A549 (cell line): Measurements from ENCODE around the gene MAX. TPM values are rescaled to one million over a fixed set of nuclear protein-coding genes. Genes with fewer than 3 reads are reported as not detected.

Experiments
- ATAC-seq, 2 experiments: fragments of 200-7000 bp in 1 of 2; fragments of >200 bp in 1 of 2; cut with Nextera tagmentation in 1 of 2; cut with Tn5 transposase in 1 of 2; 3 replicates each; pipeline versions ENCODE4 v1.8.0 to v1.9.1; 2018 to 2020; ENCODE audit warnings: mild to moderate bottlenecking in 1 of 2, moderate library complexity in 1 of 2
- CTCF ChIA-PET: fragments of 300-600 bp; sonication (Branson Sonifier 250); formaldehyde crosslinking; extraction: SDS; loops from one replicate; lab custom pipeline; 2021; ENCODE audit warnings: antibody characterized with exemption, inconsistent platforms; lab: Yijun Ruan, JAX
- POLR2A ChIA-PET: fragments of 350-600 bp; formaldehyde crosslinking; extraction: SDS; loops from one replicate; lab custom pipeline; 2021; ENCODE audit warnings: antibody characterized with exemption, inconsistent platforms; lab: Yijun Ruan, JAX
- DNase-seq, 2 experiments: peaks; one replicate each; pipeline versions ENCODE4 v3.0.0 to v3.0.0-alpha.2; 2011 to 2016; ENCODE audit warnings: low read depth in 1 of 2, low spot score in 1 of 2
- FAIRE-seq: peaks from 2 replicates; lab custom pipeline; 2011; peaks lifted over from hg19 to GRCh38; lab: Jason Lieb, UNC
- H3K27ac ChIP-seq, 2 experiments: fragments of >200 bp; sonication (Bioruptor Twin); formaldehyde crosslinking; 3 replicates each; pipeline ENCODE4 v1.5.1; 2016 to 2017
- H3K4me1 ChIP-seq: fragments of >200 bp; sonication (Bioruptor Twin); formaldehyde crosslinking; 3 replicates; pipeline ENCODE4 v1.6.1; 2016
- H3K4me2 ChIP-seq: fragments of >200 bp; sonication (Bioruptor Twin); formaldehyde crosslinking; 3 replicates; pipeline ENCODE4 v1.6.1; 2016
- H3K4me3 ChIP-seq: fragments of >200 bp; sonication (Bioruptor Twin); formaldehyde crosslinking; 3 replicates; pipeline ENCODE4 v1.5.1; 2016
- H3K9me3 ChIP-seq: fragments of >200 bp; sonication (Bioruptor Twin); formaldehyde crosslinking; 3 replicates; pipeline ENCODE4 v1.6.1; 2016
- BCL3 ChIP-seq: fragments of >200 bp; sonication (Bioruptor Twin); formaldehyde crosslinking; IDR thresholded peaks from 3 replicates; pipeline ENCODE4 v1.6.1; 2016
- CHD2 ChIP-seq: fragments of 150-350 bp; IDR thresholded peaks from 2 replicates; pipeline ENCODE4 v1.6.1; 2014; ENCODE audit warnings: low read length; ENCODE audit not compliant: partially characterized antibody
- EHMT2 ChIP-seq: fragments of 200-600 bp; sonication (generic); IDR thresholded peaks from 2 replicates; pipeline ENCODE4 v1.6.1; 2016; ENCODE audit warnings: antibody characterized with exemption, low read depth, mild to moderate bottlenecking, moderate library complexity
- ESRRA ChIP-seq: fragments of 150-350 bp; IDR thresholded peaks from 2 replicates; pipeline ENCODE4 v1.6.1; 2014; ENCODE audit warnings: mild to moderate bottlenecking, low read length, borderline replicate concordance
- FOSB ChIP-seq: fragments of 250-450 bp; sonication (Bioruptor Pico); IDR thresholded peaks from 2 replicates; pipeline ENCODE4 v1.5.0; 2020; ENCODE audit warnings: mild to moderate bottlenecking, moderate library complexity
- FOXS1 ChIP-seq: fragments of 250-450 bp; sonication (Bioruptor Pico); IDR thresholded peaks from 2 replicates; pipeline ENCODE4 v1.5.0; 2020; ENCODE audit warnings: mild to moderate bottlenecking, moderate library complexity
- KDM5A ChIP-seq: fragments of 200-600 bp; sonication (generic); IDR thresholded peaks from 2 replicates; pipeline ENCODE4 v1.6.1; 2016; ENCODE audit warnings: antibody characterized with exemption, mild to moderate bottlenecking
- MAZ ChIP-seq: fragments of 150-350 bp; IDR thresholded peaks from 2 replicates; pipeline ENCODE4 v1.6.1; 2014; ENCODE audit warnings: antibody characterized with exemption, low read depth, low read length, borderline replicate concordance
- NFE2L2 ChIP-seq: fragments of 150-350 bp; conservative IDR thresholded peaks from 2 replicates; pipeline ENCODE4 v1.6.1; 2014; ENCODE audit warnings: low read length
- NPAS2 ChIP-seq: fragments of 250-450 bp; sonication (Bioruptor Pico); IDR thresholded peaks from 2 replicates; pipeline ENCODE4 v1.8.0; 2022; ENCODE audit warnings: mild to moderate bottlenecking, moderate library complexity, borderline replicate concordance
- PBX3 ChIP-seq: IDR thresholded peaks from 2 replicates; pipeline ENCODE4 v1.6.1; 2012
- PHF8 ChIP-seq: fragments of 200-600 bp; sonication (generic); IDR thresholded peaks from 2 replicates; pipeline ENCODE4 v1.6.1; 2016; ENCODE audit warnings: low read depth, mild to moderate bottlenecking, antibody characterized with exemption, moderate library complexity, borderline replicate concordance
- POLR2A ChIP-seq: IDR thresholded peaks from 2 replicates; pipeline ENCODE4 v1.6.1; 2012; ENCODE audit warnings: mild to moderate bottlenecking, low read length
- RCOR1 ChIP-seq: fragments of 150-350 bp; IDR thresholded peaks from 2 replicates; pipeline ENCODE4 v1.6.1; 2014; ENCODE audit warnings: antibody characterized with exemption, low read length, low read depth
- REST ChIP-seq: fragments of 200-600 bp; sonication (generic); IDR thresholded peaks from 2 replicates; pipeline ENCODE4 v1.6.1; 2016; ENCODE audit warnings: antibody characterized with exemption, mild to moderate bottlenecking, moderate library complexity
- RFX5 ChIP-seq: fragments of 450-650 bp; IDR thresholded peaks from 2 replicates; pipeline ENCODE4 v1.7.1; 2014; ENCODE audit warnings: antibody characterized with exemption, mild to moderate bottlenecking, moderate library complexity
- SREBF2 ChIP-seq: fragments of 450-650 bp; IDR thresholded peaks from 2 replicates; pipeline ENCODE4 v1.6.1; 2014; ENCODE audit warnings: mild to moderate bottlenecking, moderate library complexity
- TP53 ChIP-seq: fragments of 250-450 bp; sonication (Bioruptor Pico); IDR thresholded peaks from 2 replicates; pipeline ENCODE4 v1.5.0; 2021; ENCODE audit warnings: mild to moderate bottlenecking, moderate library complexity
- ZC3H11A ChIP-seq: fragments of 450-650 bp; IDR thresholded peaks from 2 replicates; pipeline ENCODE4 v1.6.1; 2014; ENCODE audit warnings: antibody characterized with exemption, mild to moderate bottlenecking
- ZSCAN20 ChIP-seq: fragments of 250-450 bp; sonication (Bioruptor Pico); IDR thresholded peaks from 2 replicates; pipeline ENCODE4 v1.8.0; 2022; ENCODE audit warnings: mild to moderate bottlenecking, moderate library complexity
- WGBS: methylation state at CpG from one replicate; pipeline ENCODE4 v1.1.6; 2017; ENCODE audit errors: missing lambda C conversion rate; 5-methylcytosine and 5-hydroxymethylcytosine counted together
- polyA plus RNA-seq, 4 experiments: library from polyadenylated mRNA; depleted of rRNA in 3 of 4; stranded (reverse); fragments of >200 nt; fragmentation: RNase III in 1 of 4; extraction: RNeasy Plus Mini Kit Qiagen cat#74134 plus additional on column Dnase treatment in 1 of 4; gene quantifications; 2 replicates in 3 of 4; 3 replicates in 1 of 4; pipeline ENCODE4 v1.2.3, GENCODE V29; 2011 to 2017
- TF ChIP-seq, protein P1 (sequence below): fragments of >200 bp; sonication (Bioruptor Twin); formaldehyde crosslinking; IDR thresholded peaks from 3 replicates; pipeline ENCODE4 v1.5.1; 2016

Gene MAX
- polyA plus RNA-seq, 2 of the 4 experiments (the other 2 are of a cell fraction), result 44.0 to 53.2 TPM

- FAIRE-seq (no peak), DNase-seq (no peak), ATAC-seq (no peak)
- no peak overlapping the region for H3K4me3 ChIP-seq
- H3K4me1 ChIP-seq, result no peaks in the 10 kb centered on the region
- 44% methylated on average over 4 of the region's 4 CpGs for whole genome bisulfite sequencing
- no peak overlapping the region for H3K27ac ChIP-seq
- POLR2A ChIA-PET, result no interaction called here
- no peak overlapping the region for H3K4me2 ChIP-seq
- CTCF ChIA-PET, result interaction anchor here (1.5 kb wide), 1 partner anchor 28 kb away, joined by 4 read pairs; no protein-coding TSS in a partner anchor
- H3K9me3 ChIP-seq, result no peaks in the 10 kb centered on the region
- TF ChIP-seq KDM5A, result no peak
- TF ChIP-seq RFX5, result no peak
- no peak for TF ChIP-seq BCL3
- no peak for TF ChIP-seq ZSCAN20 (CRISPR knock-in tag)
- no peak for TF ChIP-seq ESRRA
- no peak for TF ChIP-seq TP53 (CRISPR knock-in tag)
- no peak for TF ChIP-seq SREBF2
- no peak for TF ChIP-seq NPAS2 (CRISPR knock-in tag)
Measured at GRCh38 chr14:65142429-65142828, 40.1 kb upstream of the MAX start.

DNA sequence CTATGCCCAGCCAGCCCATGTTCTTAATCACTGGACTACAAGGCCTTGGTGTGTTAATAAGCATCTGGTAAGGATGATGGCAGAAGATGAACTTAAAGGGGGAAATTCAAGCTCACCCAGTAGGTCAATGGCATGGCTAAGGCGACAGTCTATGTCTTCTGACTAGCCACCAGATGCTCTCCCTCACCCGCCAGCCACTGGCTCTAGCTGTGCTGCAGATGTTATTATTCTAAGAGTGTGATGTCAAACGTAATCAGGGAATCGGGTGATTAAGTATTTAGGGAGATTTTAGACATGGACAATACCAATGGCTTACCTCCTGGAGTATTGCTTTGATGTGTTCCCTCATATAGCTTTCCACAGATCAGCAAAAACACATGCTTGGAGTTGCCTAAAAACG is 39.2 kb upstream of the MAX start:
- no peaks in the 10 kb centered on the region for H3K9me3 ChIP-seq
- no peaks in the 10 kb centered on the region for H3K4me1 ChIP-seq
- DNase-seq (no peak), ATAC-seq (no peak), FAIRE-seq (no peak)
- TF ChIP-seq RCOR1, result no peak
- no peak for TF ChIP-seq POLR2A
- TF ChIP-seq KDM5A, result no peak
- no peak for TF ChIP-seq FOXS1 (CRISPR knock-in tag)
- TF ChIP-seq PBX3, result no peak
- TF ChIP-seq NFE2L2, result no peak
- no peak for TF ChIP-seq FOSB (CRISPR knock-in tag)
- TF ChIP-seq CHD2, result no peak
- TF ChIP-seq ZC3H11A, result no peak
- TF ChIP-seq PHF8, result no peak
- no peak overlapping the region for H3K27ac ChIP-seq
- WGBS, result 52% methylated on average over 5 of the region's 5 CpGs
- ChIA-PET CTCF (interaction anchor here (0.5 kb wide), 1 partner anchor 19 kb away, joined by 3 read pairs; no protein-coding TSS in a partner anchor), POLR2A (no interaction called here)
- no peak overlapping the region for H3K4me3 ChIP-seq
- no peak overlapping the region for H3K4me2 ChIP-seq

GRCh38 chr14:65137648-65138307 is 35.5 kb upstream of the MAX start:
- TF ChIP-seq REST, result no peak
- no peak for TF ChIP-seq EHMT2
- TF ChIP-seq, protein P1, sequence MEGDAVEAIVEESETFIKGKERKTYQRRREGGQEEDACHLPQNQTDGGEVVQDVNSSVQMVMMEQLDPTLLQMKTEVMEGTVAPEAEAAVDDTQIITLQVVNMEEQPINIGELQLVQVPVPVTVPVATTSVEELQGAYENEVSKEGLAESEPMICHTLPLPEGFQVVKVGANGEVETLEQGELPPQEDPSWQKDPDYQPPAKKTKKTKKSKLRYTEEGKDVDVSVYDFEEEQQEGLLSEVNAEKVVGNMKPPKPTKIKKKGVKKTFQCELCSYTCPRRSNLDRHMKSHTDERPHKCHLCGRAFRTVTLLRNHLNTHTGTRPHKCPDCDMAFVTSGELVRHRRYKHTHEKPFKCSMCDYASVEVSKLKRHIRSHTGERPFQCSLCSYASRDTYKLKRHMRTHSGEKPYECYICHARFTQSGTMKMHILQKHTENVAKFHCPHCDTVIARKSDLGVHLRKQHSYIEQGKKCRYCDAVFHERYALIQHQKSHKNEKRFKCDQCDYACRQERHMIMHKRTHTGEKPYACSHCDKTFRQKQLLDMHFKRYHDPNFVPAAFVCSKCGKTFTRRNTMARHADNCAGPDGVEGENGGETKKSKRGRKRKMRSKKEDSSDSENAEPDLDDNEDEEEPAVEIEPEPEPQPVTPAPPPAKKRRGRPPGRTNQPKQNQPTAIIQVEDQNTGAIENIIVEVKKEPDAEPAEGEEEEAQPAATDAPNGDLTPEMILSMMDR, result no peak
- TF ChIP-seq MAZ, result no peak
- no peak for FAIRE-seq
- no peaks in the 10 kb centered on the region for H3K4me1 ChIP-seq
- H3K27ac ChIP-seq, result no peak overlapping the region
- ChIA-PET POLR2A (no interaction called here), CTCF (interaction anchor here (1.9 kb wide), 1 partner anchor 26 kb away, joined by 7 read pairs; no protein-coding TSS in a partner anchor)
- no peak for DNase-seq
- H3K4me2 ChIP-seq, result no peak overlapping the region
- 85% methylated on average over 9 of the region's 9 CpGs for WGBS
- H3K4me3 ChIP-seq, result no peak overlapping the region
- no peak for ATAC-seq
- H3K9me3 ChIP-seq, result no peaks in the 10 kb centered on the region
